IMR-90 (cell line): Measurements from ENCODE around the gene NPEPL1.

ENCODE experiments used
- MAFK ChIP-seq: IDR thresholded peaks from 2 replicates; pipeline ENCODE4 v1.6.1; 2012; ENCODE audit warnings: low read depth, low read length, improper control_type of control experiment
- POLR2A ChIP-seq: IDR thresholded peaks from 2 replicates; pipeline ENCODE4 v1.6.1; 2012; ENCODE audit warnings: mild to moderate bottlenecking, low read depth, low read length
- TF ChIP-seq, protein P1 (sequence below): conservative IDR thresholded peaks from 2 replicates; pipeline ENCODE4 v1.5.1; 2012; ENCODE audit warnings: mild to moderate bottlenecking, low read depth, low read length, improper control_type of control experiment
- TF ChIP-seq, protein P2 (sequence below): fragments of 150-350 bp; IDR thresholded peaks from 2 replicates; pipeline ENCODE4 v1.6.1; 2016; ENCODE audit warnings: low read depth, mild to moderate bottlenecking, low read length, moderate library complexity, borderline replicate concordance

GRCh38 chr20:58647796-58648501 lies 44.7 kb upstream of the NPEPL1 start:
- TF ChIP-seq POLR2A (no peak), MAFK (no peak)
- TF ChIP-seq, protein P1, sequence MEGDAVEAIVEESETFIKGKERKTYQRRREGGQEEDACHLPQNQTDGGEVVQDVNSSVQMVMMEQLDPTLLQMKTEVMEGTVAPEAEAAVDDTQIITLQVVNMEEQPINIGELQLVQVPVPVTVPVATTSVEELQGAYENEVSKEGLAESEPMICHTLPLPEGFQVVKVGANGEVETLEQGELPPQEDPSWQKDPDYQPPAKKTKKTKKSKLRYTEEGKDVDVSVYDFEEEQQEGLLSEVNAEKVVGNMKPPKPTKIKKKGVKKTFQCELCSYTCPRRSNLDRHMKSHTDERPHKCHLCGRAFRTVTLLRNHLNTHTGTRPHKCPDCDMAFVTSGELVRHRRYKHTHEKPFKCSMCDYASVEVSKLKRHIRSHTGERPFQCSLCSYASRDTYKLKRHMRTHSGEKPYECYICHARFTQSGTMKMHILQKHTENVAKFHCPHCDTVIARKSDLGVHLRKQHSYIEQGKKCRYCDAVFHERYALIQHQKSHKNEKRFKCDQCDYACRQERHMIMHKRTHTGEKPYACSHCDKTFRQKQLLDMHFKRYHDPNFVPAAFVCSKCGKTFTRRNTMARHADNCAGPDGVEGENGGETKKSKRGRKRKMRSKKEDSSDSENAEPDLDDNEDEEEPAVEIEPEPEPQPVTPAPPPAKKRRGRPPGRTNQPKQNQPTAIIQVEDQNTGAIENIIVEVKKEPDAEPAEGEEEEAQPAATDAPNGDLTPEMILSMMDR = no peak
- TF ChIP-seq, protein P2, sequence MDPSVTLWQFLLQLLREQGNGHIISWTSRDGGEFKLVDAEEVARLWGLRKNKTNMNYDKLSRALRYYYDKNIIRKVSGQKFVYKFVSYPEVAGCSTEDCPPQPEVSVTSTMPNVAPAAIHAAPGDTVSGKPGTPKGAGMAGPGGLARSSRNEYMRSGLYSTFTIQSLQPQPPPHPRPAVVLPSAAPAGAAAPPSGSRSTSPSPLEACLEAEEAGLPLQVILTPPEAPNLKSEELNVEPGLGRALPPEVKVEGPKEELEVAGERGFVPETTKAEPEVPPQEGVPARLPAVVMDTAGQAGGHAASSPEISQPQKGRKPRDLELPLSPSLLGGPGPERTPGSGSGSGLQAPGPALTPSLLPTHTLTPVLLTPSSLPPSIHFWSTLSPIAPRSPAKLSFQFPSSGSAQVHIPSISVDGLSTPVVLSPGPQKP = no peak
